Thyroid gland (tissue), 4 donors: Measurements from ENCODE around the gene COL8A2. TPM values are rescaled to one million over a fixed set of nuclear protein-coding genes. Genes with fewer than 3 reads are reported as not detected.
"Not testable (repeated sequence)": the region's sequence is repeated elsewhere in the genome, so short reads cannot be mapped to it uniquely, and the experiment has no call there.

Experiments
- DNase-seq, 2 donors: peaks; one replicate each; pipeline ENCODE4 v3.0.0-alpha.2; 2019
- H3K27ac ChIP-seq, 3 donors: fragments of 200-600 bp; sonication (generic); 1 replicate in 2 of 3; 2 replicates in 1 of 3; pipeline ENCODE4 v1.5.1; 2016 to 2019; ENCODE audit warnings: mild to moderate bottlenecking in 1 of 3, moderate library complexity in 1 of 3
- H3K27me3 ChIP-seq: fragments of 200-600 bp; sonication (generic); one replicate; pipeline ENCODE4 v1.5.1; 2019
- H3K36me3 ChIP-seq, 2 donors: fragments of 200-600 bp; sonication (generic); one replicate each; pipeline ENCODE4 v1.5.1; 2016 to 2019
- H3K4me1 ChIP-seq, 2 donors: fragments of 200-600 bp; sonication (generic); one replicate each; pipeline ENCODE4 v1.5.1; 2017 to 2019
- H3K4me3 ChIP-seq, 3 donors: fragments of 200-600 bp; sonication (generic); replicated peaks in 1 of 3; 1 replicate in 2 of 3; 2 replicates in 1 of 3; pipeline ENCODE4 v1.5.1; 2016; ENCODE audit warnings: mild to moderate bottlenecking in 1 of 3
- H3K9me3 ChIP-seq: fragments of 200-600 bp; sonication (generic); one replicate; pipeline ENCODE4 v1.5.1; 2017
- POLR2A ChIP-seq, 2 donors: fragments of 450-650 bp; IDR thresholded peaks; one replicate each; pipeline ENCODE4 v1.6.1; 2017; ENCODE audit warnings: antibody characterized with exemption in 2 of 2, mild to moderate bottlenecking in 2 of 2, moderate library complexity in 1 of 2
- WGBS, 2 donors: methylation state at CpG; one replicate each; pipeline ENCODE4 v1.1.5; 2017; 5-methylcytosine and 5-hydroxymethylcytosine counted together
- intact Hi-C: fragments of 100-400 bp; cut with DNase I; formaldehyde crosslinking; loops from one replicate; pipeline ENCODE4 v1.15.1; 2023
- total RNA-seq, 4 donors: library from RNA; depleted of rRNA; stranded (reverse); fragments of >200 nt; gene quantifications; one replicate each; pipeline ENCODE4 v1.2.3, GENCODE V29; 2016
- TF ChIP-seq, protein P1 (sequence below), 6 experiments: fragments of 200-600 bp in 3 of 6; fragments of 450-650 bp in 3 of 6; sonication (generic) in 3 of 6; IDR thresholded peaks; one replicate each; pipeline ENCODE4 v1.5.1; 2016 to 2019; ENCODE audit warnings: antibody characterized with exemption in 6 of 6, mild to moderate bottlenecking in 2 of 6, inconsistent platforms in 1 of 6, moderate library complexity in 1 of 6

COL8A2 gene
- total RNA-seq, 4 donors from 2014 or later, result 5.7 to 13.7 (median 10.1) TPM

DNA sequence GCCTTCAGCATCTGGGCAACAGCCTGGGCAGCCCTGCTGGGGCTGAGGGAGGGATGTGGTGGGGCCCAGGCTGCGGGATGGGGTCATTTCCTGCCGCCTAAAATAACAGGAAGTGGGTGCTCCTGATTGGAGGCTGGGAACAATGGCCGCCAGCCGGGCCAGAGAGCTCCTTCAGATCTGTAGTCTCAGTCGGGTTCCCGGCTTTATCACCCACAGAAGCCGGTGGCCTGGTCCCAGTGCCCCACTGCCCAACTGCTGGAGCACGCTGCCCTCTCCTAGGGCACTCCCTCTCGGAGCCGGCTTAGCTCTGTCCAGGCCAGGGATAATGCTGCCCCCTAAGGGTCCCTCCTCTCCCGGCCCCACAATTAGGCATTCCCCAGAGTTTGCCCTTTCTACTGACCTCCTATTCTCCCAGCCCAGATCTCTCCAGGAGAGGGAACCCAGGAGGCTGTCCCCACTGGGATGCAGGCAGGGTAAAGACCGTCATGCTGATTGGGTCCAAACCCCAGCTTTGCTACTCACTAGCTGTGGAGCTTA lies 36.0 kb upstream of the COL8A2 start:
- TF ChIP-seq, protein P1, sequence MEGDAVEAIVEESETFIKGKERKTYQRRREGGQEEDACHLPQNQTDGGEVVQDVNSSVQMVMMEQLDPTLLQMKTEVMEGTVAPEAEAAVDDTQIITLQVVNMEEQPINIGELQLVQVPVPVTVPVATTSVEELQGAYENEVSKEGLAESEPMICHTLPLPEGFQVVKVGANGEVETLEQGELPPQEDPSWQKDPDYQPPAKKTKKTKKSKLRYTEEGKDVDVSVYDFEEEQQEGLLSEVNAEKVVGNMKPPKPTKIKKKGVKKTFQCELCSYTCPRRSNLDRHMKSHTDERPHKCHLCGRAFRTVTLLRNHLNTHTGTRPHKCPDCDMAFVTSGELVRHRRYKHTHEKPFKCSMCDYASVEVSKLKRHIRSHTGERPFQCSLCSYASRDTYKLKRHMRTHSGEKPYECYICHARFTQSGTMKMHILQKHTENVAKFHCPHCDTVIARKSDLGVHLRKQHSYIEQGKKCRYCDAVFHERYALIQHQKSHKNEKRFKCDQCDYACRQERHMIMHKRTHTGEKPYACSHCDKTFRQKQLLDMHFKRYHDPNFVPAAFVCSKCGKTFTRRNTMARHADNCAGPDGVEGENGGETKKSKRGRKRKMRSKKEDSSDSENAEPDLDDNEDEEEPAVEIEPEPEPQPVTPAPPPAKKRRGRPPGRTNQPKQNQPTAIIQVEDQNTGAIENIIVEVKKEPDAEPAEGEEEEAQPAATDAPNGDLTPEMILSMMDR (IDR thresholded peaks at IDR 0.05), result peak in 1 of 6 experiments; percentile 28
- no peak for TF ChIP-seq POLR2A (IDR thresholded peaks at IDR 0.05)
- peaks cover 53 to 81% of the 10 kb centered on the region in 2 donors for H3K4me1 ChIP-seq
- 17 to 20% methylated on average over 3 to 12 of the region's 12 CpGs for WGBS, 2 donors

DNA sequence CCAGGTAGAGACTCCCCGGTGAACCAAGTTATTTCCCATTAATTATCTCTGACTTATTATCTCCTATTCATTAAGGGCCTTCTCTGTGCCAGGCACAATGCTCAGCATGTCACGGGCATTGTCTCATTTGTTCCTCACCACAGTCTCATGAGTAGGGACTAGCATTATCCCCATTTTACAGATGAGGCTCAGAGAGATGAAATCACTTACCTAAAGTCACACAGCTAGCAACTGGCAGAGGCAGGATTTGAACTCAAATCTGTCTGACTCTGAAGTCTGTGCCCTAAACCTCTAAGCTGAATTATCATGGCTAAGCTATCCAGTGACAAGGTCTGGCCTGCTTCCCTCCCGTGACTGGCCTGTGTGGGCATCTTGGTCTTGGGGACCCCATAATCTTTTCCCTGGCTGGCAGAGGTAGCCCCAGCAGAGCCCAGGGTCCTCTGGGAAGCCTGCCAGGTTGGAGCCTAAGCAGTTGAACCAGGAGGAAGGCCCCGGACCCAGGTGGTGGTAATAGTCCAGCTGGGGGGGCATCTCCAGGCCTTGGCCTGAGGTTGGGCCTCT lies 35.4 kb upstream of the COL8A2 start:
- Histone ChIP-seq H3K4me1 (peaks cover 53 to 77% of the 10 kb centered on the region in 2 donors), H3K27me3 (no peaks in the 10 kb centered on the region), H3K27ac (peak overlapping the region; percentile 69 to 90 (median 84)), H3K4me3 (peak overlapping the region in 1 of 3 donors; percentile 13), H3K36me3 (no peaks in the 10 kb centered on the region), H3K9me3 (no peaks in the 10 kb centered on the region)
- intact Hi-C loops, result no loop called here
- no peak for DNase-seq
- WGBS, 2 donors, result 60 to 67% methylated on average over 4 of the region's 4 CpGs
- TF ChIP-seq, protein P1 (IDR thresholded peaks at IDR 0.05), result no peak
- no peak for TF ChIP-seq POLR2A (IDR thresholded peaks at IDR 0.05)

More for the DNA sequence above, 36.0 kb upstream of the COL8A2 start:
- Histone ChIP-seq H3K27me3 (no peaks in the 10 kb centered on the region), H3K4me3 (peak overlapping the region in 1 of 3 donors; percentile 13), H3K9me3 (no peaks in the 10 kb centered on the region), H3K27ac (peak overlapping the region; percentile 69 to 90 (median 84)), H3K36me3 (no peaks in the 10 kb centered on the region)
- intact Hi-C loops, result no loop called here
- peak; percentile 57 to 59 for DNase-seq

DNA sequence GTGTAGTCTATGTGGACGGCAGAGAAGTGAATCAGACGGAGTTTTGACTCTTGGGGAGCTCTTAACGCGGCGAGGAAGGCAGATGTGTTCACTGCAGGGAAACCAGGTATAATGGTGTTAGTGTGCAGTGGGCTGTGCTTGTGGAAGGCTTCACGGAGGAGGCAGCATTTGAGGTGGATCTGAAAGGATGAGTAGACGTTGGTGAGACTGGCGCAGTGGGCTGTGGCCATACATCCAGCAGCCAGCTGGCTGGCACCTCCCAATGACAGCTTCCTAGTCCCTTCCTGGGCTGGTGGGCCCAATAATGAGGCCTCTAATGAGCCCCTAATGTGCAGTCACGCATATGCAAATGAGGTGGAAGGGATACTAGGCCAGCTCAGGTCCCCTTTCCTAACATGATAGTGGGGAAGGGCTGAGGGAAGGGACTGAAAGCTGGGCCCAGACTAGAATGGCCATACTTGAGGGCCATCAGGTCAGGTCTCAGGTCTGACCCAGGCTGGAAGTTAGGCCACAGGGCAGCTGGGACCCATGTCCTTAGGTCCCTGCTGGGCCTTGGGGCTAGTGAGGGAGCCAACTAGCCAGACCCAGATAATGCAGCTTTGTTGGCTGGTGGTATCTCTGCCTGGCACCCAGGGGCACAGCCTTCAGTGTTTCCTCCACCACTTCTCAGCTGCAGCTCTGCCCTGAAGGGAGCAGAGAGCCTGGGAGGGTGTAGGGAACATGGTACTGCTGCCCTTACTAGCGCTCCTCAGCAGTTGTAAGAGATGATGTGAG lies 34.8 kb upstream of the COL8A2 start:
- no peak overlapping the region for H3K4me3 ChIP-seq
- DNase-seq, result no peak
- TF ChIP-seq, protein P1 (IDR thresholded peaks at IDR 0.05), result no peak
- TF ChIP-seq POLR2A (IDR thresholded peaks at IDR 0.05), result no peak
- no peaks in the 10 kb centered on the region for H3K27me3 ChIP-seq
- peaks cover 60 to 80% of the 10 kb centered on the region in 2 donors for H3K4me1 ChIP-seq
- peak overlapping the region in 2 of 3 donors; percentile 84 to 90 for H3K27ac ChIP-seq
- H3K9me3 ChIP-seq, result no peaks in the 10 kb centered on the region
- no peaks in the 10 kb centered on the region for H3K36me3 ChIP-seq
- intact Hi-C loops, result no loop called here
- 86 to 90% methylated on average over 10 of the region's 10 CpGs for WGBS, 2 donors

DNA sequence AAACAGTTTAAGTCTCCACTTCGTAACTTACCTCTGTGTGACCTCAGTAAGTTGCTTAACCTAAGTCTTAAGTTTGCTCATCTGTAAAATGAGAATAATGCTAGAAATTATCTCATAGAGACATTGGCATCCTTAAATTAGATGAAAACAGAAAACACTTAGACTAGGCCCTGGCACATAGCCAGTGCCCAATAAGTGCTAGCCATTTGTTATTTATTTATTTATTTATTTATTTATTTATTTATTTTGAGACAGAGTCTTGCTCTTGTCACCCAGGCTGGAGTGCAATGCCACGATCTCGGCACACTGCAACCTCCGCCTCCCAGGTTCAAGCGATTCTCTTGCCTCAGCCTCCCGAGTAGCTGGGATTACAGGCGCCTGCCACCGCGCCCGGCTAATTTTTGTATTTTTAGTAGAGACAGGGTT lies 33.8 kb upstream of the COL8A2 start:
- intact Hi-C loops, DNase-seq, H3K4me3 ChIP-seq, H3K36me3 ChIP-seq, H3K9me3 ChIP-seq, H3K27me3 ChIP-seq: not testable (repeated sequence)
- H3K27ac ChIP-seq, result peak overlapping the region in 2 of 3 donors; percentile 100
- 93 to 94% methylated on average over 10 of the region's 10 CpGs for WGBS, 2 donors
- H3K4me1 ChIP-seq, result peaks cover 55 to 73% of the 10 kb centered on the region in 2 donors

DNA sequence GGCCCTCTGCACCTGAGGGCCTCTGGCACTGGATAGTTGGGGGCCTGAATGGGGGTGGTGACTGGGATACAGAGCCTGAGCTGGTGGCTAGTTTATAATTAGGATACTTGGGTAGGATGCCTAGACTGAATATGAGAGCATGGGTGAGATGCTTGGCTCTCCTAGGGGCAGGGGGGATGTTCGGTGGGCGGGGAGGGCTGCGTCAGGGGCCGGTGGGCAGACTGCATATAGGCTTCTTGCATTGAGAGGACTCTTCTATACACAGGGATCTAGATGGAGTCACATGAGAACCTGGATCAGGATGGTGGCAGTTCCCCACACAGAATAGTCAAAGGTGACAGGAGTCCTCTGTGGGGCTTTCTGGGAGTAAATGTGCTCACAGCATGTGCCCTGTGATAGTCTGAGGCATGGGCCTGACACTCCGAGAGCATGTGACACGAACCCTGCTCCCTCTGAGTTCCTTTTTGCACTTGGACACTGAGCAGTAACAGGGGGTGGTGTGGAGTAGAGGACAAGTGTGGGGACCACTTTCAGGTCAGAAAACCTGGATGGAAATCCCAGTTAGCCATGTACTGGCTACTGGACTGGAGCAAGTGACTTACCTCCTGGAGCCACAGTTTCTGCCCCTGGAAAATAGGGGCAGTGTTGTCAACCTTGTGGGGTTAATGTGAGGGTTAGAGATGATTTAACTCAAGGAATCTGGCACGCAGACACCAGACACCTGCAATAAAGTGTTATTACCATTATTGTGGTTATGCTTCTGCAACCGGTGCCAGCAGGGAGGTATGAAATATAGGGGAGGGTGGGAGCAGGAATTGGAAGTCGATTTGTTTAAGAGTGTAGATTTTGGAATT lies 33.2 kb upstream of the COL8A2 start:
- Histone ChIP-seq H3K27ac (peak overlapping the region; percentile 97 to 100 (median 100)), H3K4me1 (peaks cover 51 to 68% of the 10 kb centered on the region in 2 donors), H3K9me3 (no peaks in the 10 kb centered on the region), H3K4me3 (peak overlapping the region in 1 of 3 donors; percentile 100), H3K27me3 (no peaks in the 10 kb centered on the region), H3K36me3 (no peaks in the 10 kb centered on the region)
- TF ChIP-seq, protein P1 (IDR thresholded peaks at IDR 0.05), result no peak
- no peak for TF ChIP-seq POLR2A (IDR thresholded peaks at IDR 0.05)
- DNase-seq, result no peak
- WGBS, 2 donors, result 59 to 68% methylated on average over 9 of the region's 9 CpGs
- intact Hi-C loops, result no loop called here
